Right lobe of liver (tissue), 4 donors: Measurements from ENCODE around the gene EZH1.

Experiments
- POLR2A ChIP-seq: fragments of 450-650 bp; IDR thresholded peaks from one replicate; pipeline ENCODE4 v1.6.1; 2017; ENCODE audit warnings: antibody characterized with exemption, mild to moderate bottlenecking
- TF ChIP-seq, protein P1 (sequence below), 4 donors: fragments of 200-600 bp in 3 of 4; fragments of 450-650 bp in 1 of 4; IDR thresholded peaks; one replicate each; pipeline versions ENCODE4 v1.5.1 to v1.8.0; 2016 to 2022; ENCODE audit warnings: antibody characterized with exemption in 4 of 4, mild to moderate bottlenecking in 2 of 4
- donor health status: DM: no; HTN: no; CAD: no.
- donor health status: DM: no; HTN: no; CAD: no.
- donor health status: DM: no; HTN: yes; CAD: no.

DNA sequence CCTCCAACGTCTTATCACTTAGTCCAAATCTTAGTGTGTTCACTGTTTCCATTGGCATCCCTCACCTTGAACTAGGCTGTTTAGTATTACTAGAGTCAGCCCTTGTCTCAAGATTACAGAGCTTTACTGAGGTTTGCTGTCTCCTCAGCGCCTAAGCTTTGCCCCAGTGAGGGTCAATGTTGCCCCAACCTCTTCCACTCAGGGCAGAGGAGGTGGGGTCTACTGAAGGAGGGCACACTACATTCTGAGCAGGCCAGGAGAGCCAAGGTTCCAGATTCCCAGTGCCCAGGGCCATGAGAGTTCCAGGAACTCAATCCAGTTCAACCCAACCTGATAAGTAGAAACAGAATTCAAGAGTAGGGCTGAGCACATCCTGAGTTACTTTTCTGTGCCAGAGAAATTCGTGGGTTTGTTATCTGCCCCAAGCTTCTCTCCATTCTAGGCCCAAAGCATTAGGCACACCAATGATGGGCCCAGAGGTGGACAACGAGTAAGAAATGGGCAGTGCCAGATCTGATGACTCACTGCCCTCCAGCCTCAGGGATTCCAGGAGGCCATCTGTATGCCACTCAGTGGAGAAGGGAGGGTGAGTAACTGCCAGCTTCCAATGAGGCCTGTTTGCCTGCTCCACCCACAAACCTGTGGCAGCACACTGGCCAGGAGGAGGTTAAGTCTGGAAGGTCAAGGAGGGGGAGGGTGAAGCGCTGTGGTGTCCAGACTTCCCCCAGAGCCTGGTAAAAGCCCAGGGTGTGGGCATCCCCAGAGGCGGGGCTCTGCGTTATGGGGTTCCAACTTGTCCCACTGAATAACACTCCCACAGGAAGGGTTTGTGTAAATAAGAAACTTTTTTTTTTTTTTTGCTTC lies 77.5 kb downstream of the EZH1 start:
- TF ChIP-seq POLR2A: no peak
- TF ChIP-seq, protein P1, sequence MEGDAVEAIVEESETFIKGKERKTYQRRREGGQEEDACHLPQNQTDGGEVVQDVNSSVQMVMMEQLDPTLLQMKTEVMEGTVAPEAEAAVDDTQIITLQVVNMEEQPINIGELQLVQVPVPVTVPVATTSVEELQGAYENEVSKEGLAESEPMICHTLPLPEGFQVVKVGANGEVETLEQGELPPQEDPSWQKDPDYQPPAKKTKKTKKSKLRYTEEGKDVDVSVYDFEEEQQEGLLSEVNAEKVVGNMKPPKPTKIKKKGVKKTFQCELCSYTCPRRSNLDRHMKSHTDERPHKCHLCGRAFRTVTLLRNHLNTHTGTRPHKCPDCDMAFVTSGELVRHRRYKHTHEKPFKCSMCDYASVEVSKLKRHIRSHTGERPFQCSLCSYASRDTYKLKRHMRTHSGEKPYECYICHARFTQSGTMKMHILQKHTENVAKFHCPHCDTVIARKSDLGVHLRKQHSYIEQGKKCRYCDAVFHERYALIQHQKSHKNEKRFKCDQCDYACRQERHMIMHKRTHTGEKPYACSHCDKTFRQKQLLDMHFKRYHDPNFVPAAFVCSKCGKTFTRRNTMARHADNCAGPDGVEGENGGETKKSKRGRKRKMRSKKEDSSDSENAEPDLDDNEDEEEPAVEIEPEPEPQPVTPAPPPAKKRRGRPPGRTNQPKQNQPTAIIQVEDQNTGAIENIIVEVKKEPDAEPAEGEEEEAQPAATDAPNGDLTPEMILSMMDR (IDR thresholded peaks at IDR 0.05): no peak
